ENCODE measurements around the gene ZNF358. TPM values are rescaled to one million over a fixed set of nuclear protein-coding genes. Genes with fewer than 3 reads are reported as not detected.

ZNF358 gene
- total and polyA plus RNA-seq, 2 of the 13 experiments (the other 11 are each of a cell fraction or from before 2014, with no cell fraction given) = 9.1 to 37.0 TPM

DNA sequence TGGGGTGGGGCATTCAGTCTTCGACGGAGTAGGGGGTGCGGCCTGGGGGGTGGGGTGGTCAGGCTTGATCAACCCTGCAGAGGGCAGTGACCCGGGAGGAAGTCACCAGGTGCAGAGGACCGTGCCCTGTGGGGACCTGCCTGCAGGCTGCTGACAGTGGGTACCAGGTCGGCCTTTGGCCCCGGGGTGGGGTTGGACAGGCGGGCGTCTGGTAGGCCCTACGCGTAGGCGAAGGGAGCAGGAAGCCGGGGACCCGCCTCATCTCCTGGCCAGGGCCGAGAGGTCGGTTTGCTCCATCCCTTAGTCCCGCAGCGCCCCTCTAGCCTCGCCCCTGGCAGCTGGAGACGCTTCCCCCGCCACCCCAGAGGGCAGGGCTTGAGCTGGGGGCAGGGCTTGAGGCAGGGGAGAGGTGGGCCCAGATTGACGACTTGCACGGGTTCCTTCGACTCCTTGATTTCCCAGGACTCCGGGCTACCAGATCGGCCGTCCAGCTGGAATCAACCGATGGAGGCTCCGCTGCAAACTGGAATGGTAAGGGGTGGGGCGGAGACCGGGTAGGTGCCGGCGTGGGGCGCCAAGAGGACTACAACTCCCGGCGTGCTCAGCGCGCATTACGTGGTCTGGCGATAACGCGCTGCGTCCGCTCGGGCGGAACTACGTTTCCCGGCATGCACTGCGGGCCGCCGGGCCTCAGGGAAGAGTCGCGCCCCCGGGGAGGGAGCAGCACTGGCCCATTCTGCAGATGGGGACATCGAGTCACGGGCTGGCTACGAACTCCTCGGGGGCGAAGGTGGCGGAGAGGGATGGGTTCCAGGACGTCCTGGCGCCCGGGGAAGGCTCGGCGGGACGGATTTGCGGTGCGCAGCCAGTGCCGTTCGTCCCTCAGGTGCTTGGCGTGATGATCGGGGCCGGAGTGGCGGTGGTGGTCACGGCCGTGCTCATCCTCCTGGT lies 19.4 kb downstream of the ZNF358 start, which contains the start of gene PNPLA6 (continued):
- TF ChIP-seq TBL1XR1 (IDR thresholded peaks at IDR 0.05; ENCODE audit: borderline replicate concordance, low read length, partially characterized antibody) (peak; percentile 24), MEIS2 (CRISPR knock-in tag; IDR thresholded peaks at IDR 0.05) (peak; percentile 17; the same call in 1 of the 2 replicates), ZNF180 (CRISPR knock-in tag; IDR thresholded peaks at IDR 0.05; ENCODE audit: borderline replicate concordance, low read depth) (no peak), KDM1A (CRISPR knock-in tag; IDR thresholded peaks at IDR 0.05) (peak; percentile 92), ZNF292 (CRISPR knock-in tag; IDR thresholded peaks at IDR 0.05; ENCODE audit: borderline replicate concordance, low read depth) (0 out of 2 replicates have a peak, but pooled peaks have one; percentile 10), ZFX (CRISPR knock-in tag; IDR thresholded peaks at IDR 0.05; ENCODE audit: low read depth) (peak; percentile 82), KAT2B (IDR thresholded peaks at IDR 0.05; ENCODE audit: borderline replicate concordance, low read depth, low read length) (no peak), ZNF460 (CRISPR knock-in tag; IDR thresholded peaks at IDR 0.05; ENCODE audit: borderline replicate concordance) (no peak), GABPA (IDR thresholded peaks at IDR 0.05; ENCODE audit: low read depth, low read length) (peak; percentile 60), GABPA (CRISPR knock-in tag; IDR thresholded peaks at IDR 0.05; ENCODE audit: low read depth) (peak; percentile 87), TBP (CRISPR knock-in tag; IDR thresholded peaks at IDR 0.05) (no peak), RFX5 (IDR thresholded peaks at IDR 0.05; ENCODE audit: low read depth, low read length) (no peak), ARNT (IDR thresholded peaks at IDR 0.05) (no peak), PTBP1 (IDR thresholded peaks at IDR 0.05; ENCODE audit: low read depth, low read length, poor library complexity, severe bottlenecking) (no peak), ZNF124 (CRISPR knock-in tag; IDR thresholded peaks at IDR 0.05) (peak; percentile 63; the same call in 1 of the 2 replicates)
- TF ChIP-seq, protein P1, sequence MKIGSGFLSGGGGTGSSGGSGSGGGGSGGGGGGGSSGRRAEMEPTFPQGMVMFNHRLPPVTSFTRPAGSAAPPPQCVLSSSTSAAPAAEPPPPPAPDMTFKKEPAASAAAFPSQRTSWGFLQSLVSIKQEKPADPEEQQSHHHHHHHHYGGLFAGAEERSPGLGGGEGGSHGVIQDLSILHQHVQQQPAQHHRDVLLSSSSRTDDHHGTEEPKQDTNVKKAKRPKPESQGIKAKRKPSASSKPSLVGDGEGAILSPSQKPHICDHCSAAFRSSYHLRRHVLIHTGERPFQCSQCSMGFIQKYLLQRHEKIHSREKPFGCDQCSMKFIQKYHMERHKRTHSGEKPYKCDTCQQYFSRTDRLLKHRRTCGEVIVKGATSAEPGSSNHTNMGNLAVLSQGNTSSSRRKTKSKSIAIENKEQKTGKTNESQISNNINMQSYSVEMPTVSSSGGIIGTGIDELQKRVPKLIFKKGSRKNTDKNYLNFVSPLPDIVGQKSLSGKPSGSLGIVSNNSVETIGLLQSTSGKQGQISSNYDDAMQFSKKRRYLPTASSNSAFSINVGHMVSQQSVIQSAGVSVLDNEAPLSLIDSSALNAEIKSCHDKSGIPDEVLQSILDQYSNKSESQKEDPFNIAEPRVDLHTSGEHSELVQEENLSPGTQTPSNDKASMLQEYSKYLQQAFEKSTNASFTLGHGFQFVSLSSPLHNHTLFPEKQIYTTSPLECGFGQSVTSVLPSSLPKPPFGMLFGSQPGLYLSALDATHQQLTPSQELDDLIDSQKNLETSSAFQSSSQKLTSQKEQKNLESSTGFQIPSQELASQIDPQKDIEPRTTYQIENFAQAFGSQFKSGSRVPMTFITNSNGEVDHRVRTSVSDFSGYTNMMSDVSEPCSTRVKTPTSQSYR (CRISPR knock-in tag; IDR thresholded peaks at IDR 0.05; ENCODE audit: borderline replicate concordance) = peak; percentile 9; the same call in 1 of the 2 replicates
- TF ChIP-seq, protein P2, sequence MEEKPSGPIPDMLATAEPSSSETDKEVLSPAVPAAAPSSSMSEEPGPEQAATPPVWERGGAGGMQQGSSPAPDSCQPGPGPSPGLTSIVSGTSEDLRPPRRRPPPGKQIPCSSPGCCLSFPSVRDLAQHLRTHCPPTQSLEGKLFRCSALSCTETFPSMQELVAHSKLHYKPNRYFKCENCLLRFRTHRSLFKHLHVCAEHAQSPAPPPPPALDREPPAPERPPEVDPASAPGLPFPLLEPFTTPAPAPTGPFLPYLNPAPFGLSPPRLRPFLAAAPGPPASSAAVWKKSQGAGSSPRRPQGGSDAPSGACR (CRISPR knock-in tag; IDR thresholded peaks at IDR 0.05) = no peak
- TF ChIP-seq, protein P3, sequence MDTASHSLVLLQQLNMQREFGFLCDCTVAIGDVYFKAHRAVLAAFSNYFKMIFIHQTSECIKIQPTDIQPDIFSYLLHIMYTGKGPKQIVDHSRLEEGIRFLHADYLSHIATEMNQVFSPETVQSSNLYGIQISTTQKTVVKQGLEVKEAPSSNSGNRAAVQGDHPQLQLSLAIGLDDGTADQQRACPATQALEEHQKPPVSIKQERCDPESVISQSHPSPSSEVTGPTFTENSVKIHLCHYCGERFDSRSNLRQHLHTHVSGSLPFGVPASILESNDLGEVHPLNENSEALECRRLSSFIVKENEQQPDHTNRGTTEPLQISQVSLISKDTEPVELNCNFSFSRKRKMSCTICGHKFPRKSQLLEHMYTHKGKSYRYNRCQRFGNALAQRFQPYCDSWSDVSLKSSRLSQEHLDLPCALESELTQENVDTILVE (CRISPR knock-in tag; IDR thresholded peaks at IDR 0.05) = peak; percentile 67
- TF ChIP-seq, protein P4, sequence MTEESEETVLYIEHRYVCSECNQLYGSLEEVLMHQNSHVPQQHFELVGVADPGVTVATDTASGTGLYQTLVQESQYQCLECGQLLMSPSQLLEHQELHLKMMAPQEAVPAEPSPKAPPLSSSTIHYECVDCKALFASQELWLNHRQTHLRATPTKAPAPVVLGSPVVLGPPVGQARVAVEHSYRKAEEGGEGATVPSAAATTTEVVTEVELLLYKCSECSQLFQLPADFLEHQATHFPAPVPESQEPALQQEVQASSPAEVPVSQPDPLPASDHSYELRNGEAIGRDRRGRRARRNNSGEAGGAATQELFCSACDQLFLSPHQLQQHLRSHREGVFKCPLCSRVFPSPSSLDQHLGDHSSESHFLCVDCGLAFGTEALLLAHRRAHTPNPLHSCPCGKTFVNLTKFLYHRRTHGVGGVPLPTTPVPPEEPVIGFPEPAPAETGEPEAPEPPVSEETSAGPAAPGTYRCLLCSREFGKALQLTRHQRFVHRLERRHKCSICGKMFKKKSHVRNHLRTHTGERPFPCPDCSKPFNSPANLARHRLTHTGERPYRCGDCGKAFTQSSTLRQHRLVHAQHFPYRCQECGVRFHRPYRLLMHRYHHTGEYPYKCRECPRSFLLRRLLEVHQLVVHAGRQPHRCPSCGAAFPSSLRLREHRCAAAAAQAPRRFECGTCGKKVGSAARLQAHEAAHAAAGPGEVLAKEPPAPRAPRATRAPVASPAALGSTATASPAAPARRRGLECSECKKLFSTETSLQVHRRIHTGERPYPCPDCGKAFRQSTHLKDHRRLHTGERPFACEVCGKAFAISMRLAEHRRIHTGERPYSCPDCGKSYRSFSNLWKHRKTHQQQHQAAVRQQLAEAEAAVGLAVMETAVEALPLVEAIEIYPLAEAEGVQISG (CRISPR knock-in tag; IDR thresholded peaks at IDR 0.05) = peak; percentile 96
- TF ChIP-seq, protein P5, sequence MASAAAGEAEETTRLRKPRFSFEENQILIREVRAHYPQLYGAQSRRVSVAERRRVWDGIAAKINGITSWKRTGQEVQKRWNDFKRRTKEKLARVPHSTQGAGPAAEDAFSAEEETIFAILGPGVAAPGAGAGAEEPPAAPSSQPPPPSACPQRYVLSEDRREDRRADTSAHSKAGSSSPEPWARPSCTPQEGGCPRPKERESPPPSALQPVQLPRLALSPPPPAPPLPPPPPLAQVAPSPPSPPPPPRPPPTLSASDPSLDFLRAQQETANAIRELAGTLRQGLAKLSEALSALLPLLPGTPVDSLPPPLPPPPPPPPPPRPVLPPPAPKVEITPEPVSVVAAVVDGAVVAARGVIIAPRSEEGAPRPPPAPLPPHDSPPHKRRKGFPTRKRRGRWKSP (CRISPR knock-in tag; IDR thresholded peaks at IDR 0.05) = no peak

All from HepG2 (cell line).